ENCODE results near the gene BAD. TPM values are rescaled to one million over a fixed set of nuclear protein-coding genes. Genes with fewer than 3 reads are reported as not detected.
"Not testable (repeated sequence)": the region's sequence is repeated elsewhere in the genome, so short reads cannot be mapped to it uniquely, and the experiment has no call there.

The BAD gene
- total RNA-seq, 1 donor from 2014 or later = 26.6 TPM

DNA sequence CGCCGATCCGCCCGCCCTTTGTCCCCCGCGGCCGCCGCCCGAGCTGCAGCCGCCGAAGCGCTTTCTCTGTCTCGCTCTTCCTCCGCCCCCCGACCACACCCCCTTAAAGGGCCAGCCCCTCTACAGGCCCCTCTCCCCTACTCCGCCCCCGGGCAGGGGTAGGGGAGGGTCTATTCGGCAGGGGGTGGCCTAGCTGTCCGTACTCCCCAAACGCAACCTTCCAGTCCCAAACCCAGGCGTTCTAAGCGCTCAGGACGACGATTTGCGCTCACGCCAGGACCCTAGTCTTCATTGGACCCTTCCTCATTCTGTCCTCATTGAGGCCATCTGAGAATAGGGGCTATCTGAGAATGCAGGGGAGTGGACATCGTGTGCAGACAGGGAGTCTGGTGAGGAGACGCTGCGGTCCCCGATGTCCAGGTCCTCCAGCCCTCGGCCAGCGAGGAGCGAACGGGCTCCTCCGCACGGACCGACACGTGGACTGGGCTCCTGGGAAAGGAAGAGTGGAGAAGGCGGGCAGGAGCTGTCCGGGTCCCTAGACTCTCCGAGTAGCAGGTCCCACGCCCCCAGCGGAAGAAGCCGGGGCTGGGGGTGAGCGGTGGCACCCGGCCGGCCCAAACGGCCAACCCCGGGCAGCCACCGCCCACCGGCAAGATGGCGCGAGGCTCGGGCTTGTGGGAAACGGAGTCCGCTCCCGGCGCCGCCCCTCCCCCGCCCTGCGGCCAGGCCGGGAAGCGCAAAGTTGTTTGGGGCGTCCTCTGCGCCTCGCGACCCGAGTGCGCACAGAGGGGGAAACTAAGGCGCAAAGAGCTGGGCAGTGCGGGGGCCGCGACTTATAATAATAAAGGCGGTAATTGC, 37.4 kb downstream of the BAD start, which contains the start of gene PPP1R14B:
TSS of gene PPP1R14B (minus strand) at position 73 of the 858 bp plus-strand sequence. CDS start 270 bp downstream, outside the sequence.
- TF ChIP-seq, protein P1, sequence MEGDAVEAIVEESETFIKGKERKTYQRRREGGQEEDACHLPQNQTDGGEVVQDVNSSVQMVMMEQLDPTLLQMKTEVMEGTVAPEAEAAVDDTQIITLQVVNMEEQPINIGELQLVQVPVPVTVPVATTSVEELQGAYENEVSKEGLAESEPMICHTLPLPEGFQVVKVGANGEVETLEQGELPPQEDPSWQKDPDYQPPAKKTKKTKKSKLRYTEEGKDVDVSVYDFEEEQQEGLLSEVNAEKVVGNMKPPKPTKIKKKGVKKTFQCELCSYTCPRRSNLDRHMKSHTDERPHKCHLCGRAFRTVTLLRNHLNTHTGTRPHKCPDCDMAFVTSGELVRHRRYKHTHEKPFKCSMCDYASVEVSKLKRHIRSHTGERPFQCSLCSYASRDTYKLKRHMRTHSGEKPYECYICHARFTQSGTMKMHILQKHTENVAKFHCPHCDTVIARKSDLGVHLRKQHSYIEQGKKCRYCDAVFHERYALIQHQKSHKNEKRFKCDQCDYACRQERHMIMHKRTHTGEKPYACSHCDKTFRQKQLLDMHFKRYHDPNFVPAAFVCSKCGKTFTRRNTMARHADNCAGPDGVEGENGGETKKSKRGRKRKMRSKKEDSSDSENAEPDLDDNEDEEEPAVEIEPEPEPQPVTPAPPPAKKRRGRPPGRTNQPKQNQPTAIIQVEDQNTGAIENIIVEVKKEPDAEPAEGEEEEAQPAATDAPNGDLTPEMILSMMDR (IDR thresholded peaks at IDR 0.05) = no peak
- H3K27ac Mint-ChIP-seq = peak within 1 kb of the TSS; percentile 87
- no peaks in the 10 kb centered on the region for H3K9me3 Mint-ChIP-seq
- DNase-seq (peak; percentile 78), ATAC-seq (ENCODE audit: low read depth) (peak; percentile 63)
- CTCF ChIA-PET = interaction anchor here (1.1 to 6.2 kb wide), 3 partner anchors 14 to 108 kb away, joined by 3 to 37 read pairs (median 6); partner anchors contain the start of gene FERMT3
- H3K36me3 Mint-ChIP-seq (ENCODE audit: low read depth) = peaks cover 22% of the 10 kb centered on the region
- intact Hi-C loops (cut with micrococcal nuclease) = loop anchor here (1.0 to 10.0 kb wide), 4 partner anchors 17 to 528 kb away; partner anchors contain the start of genes DNAJC4, ESRRA and SF1
- H3K4me1 Mint-ChIP-seq = peaks cover 43% of the 10 kb centered on the region
- H3K4me3 Mint-ChIP-seq = peak within 1 kb of the TSS; percentile 90
- POLR2A ChIA-PET = interaction anchor here (0.6 to 8.7 kb wide), 11 partner anchors 17 to 88 kb away, joined by 3 to 127 read pairs (median 4); partner anchors contain the start of genes BAD, DNAJC4, ESRRA and FERMT3
- no peaks in the 10 kb centered on the region for H3K27me3 Mint-ChIP-seq

DNA sequence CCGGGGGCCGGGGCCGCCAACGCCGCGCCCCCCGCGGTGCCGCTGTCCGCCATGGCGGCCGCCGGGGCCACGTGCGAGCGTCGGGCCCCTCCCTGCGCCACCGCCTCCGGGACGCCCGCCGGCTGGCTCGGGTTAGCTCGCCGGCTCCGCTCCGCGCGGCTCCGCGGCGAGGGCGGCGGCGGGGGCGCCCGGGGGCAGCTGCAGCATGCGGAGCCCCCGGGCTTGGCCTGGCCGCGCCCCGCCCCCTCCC, 37.9 kb downstream of the BAD start:
- Mint-ChIP-seq H3K4me3 (peak overlapping the region; percentile 85), H3K4me1 (peaks cover 39% of the 10 kb centered on the region), H3K27ac (peak overlapping the region; percentile 79), H3K36me3 (ENCODE audit: low read depth) (peaks cover 22% of the 10 kb centered on the region)
- not testable (repeated sequence) for H3K27me3 Mint-ChIP-seq, H3K9me3 Mint-ChIP-seq, DNase-seq
- ChIA-PET CTCF (interaction anchor here (1.1 to 6.2 kb wide), 3 partner anchors 14 to 109 kb away, joined by 3 to 37 read pairs (median 6); partner anchors contain the start of gene FERMT3), POLR2A (interaction anchor here (0.9 to 8.7 kb wide), 11 partner anchors 16 to 89 kb away, joined by 3 to 127 read pairs (median 9); partner anchors contain the start of genes BAD, DNAJC4, ESRRA and FERMT3)
- intact Hi-C loops (cut with micrococcal nuclease) = loop anchor here (1.0 to 10.0 kb wide), 4 partner anchors 16 to 528 kb away; partner anchors contain the start of genes DNAJC4, ESRRA and SF1
- peak; percentile 7 for ATAC-seq (ENCODE audit: low read depth)

DNA sequence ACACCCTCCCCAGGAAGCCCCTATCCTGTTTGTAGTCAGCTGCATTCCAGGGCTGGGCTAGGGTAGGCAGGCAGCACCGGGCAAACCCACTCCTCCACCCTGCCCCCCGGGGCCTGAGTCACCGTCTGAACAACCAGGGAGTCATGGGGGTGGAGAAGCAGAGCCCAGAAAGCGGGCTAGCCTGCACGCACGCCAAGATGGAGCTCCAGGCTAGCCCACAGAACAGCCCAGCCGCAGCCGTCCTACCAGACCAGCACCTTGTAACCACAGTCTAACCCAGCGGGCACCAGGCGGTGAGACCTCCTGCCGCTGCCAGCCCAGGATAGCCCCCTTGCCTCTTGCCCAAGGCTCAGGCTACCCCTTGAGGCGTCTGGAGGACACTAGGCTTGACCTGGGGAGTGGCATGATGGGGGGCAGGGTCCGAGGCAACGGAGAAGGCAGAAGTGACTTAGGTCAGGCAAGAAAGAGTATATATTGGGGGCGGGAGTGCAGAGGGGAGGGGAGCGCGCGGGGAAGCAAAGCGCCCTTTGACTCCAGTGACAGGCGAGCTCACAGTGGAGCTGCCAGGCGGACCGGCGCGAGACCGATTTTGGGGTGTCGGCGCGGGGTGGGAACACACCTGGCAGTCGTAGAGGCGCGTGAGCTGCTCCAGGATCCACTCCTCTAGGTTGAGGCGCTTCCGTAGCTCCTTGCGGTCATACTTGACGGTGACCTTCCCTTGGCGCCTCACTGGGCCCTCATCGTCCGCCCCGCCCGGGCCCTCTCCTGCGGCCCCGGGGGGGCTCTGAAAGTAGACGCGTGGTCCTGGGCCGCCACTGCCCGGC, 38.5 kb downstream of the BAD start:
- H3K36me3 Mint-ChIP-seq (ENCODE audit: low read depth) = peaks cover 22% of the 10 kb centered on the region
- peak overlapping the region; percentile 87 for H3K27ac Mint-ChIP-seq
- TF ChIP-seq, protein P1 (IDR thresholded peaks at IDR 0.05) = no peak
- H3K27me3 Mint-ChIP-seq = no peaks in the 10 kb centered on the region
- ChIA-PET POLR2A (interaction anchor here (0.6 to 8.7 kb wide), 23 partner anchors 11 to 1855 kb away, joined by 3 to 127 read pairs (median 4); partner anchors contain the start of genes BAD, DNAJC4, ESRRA and FERMT3), CTCF (interaction anchor here (0.8 to 6.2 kb wide), 6 partner anchors 13 to 109 kb away, joined by 3 to 37 read pairs (median 4); partner anchors contain the start of genes FERMT3 and PRDX5)
- peak; percentile 50 for DNase-seq
- peaks cover 40% of the 10 kb centered on the region for H3K4me1 Mint-ChIP-seq
- intact Hi-C loops (cut with micrococcal nuclease) = loop anchor here (1.0 to 10.0 kb wide), 5 partner anchors 16 to 529 kb away; partner anchors contain the start of genes DNAJC4, ESRRA and SF1
- H3K9me3 Mint-ChIP-seq = no peaks in the 10 kb centered on the region
- ATAC-seq (ENCODE audit: low read depth) = peak; percentile 3
- peak overlapping the region; percentile 90 for H3K4me3 Mint-ChIP-seq

DNA sequence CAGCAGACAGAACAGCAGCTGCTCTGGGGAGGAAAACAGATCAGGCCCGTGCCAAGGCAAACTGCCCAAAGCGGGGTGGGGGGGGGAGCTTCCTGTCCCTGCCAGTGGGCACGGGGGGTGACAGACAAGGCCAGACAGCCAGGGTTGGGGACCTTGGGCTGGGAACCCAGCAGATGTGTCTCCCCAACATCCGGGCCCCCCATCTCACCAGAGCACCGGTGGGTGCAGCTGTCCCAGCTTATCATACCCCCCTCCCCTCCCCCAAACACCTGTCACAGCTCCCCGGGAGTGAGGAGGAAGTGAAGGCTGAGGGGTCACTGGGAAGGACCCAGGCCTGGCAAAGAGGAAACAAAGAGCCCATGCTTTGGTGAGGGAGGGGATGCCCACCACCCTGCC, 39.1 kb downstream of the BAD start:
- ChIA-PET CTCF (interaction anchor here (0.8 to 6.2 kb wide), 4 partner anchors 39 to 73 kb away, joined by 3 to 37 read pairs (median 4); partner anchors contain the start of genes FERMT3 and PRDX5), POLR2A (interaction anchor here (0.5 to 8.7 kb wide), 23 partner anchors 10 to 1856 kb away, joined by 3 to 127 read pairs (median 5); partner anchors contain the start of genes BAD, ESRRA, FERMT3 and NUDT22)
- Mint-ChIP-seq H3K27me3 (no peaks in the 10 kb centered on the region), H3K27ac (peak overlapping the region; percentile 87), H3K36me3 (ENCODE audit: low read depth) (peaks cover 26% of the 10 kb centered on the region), H3K9me3 (no peaks in the 10 kb centered on the region), H3K4me1 (peaks cover 43% of the 10 kb centered on the region), H3K4me3 (peak overlapping the region; percentile 90)
- no peak for ATAC-seq (ENCODE audit: low read depth)
- TF ChIP-seq, protein P1 (IDR thresholded peaks at IDR 0.05) = no peak
- intact Hi-C loops (cut with micrococcal nuclease) = loop anchor here (1.0 to 10.0 kb wide), 2 partner anchors 97 to 529 kb away; partner anchors contain the start of gene SF1
- DNase-seq = no peak

Data from activated B cell treated with CpG ODN at 0.5 μM for 24 hours (primary cell).